Suprapubic skin (tissue), 4 donors: Measurements from ENCODE around the gene SPRED3. TPM values are rescaled to one million over a fixed set of nuclear protein-coding genes. Genes with fewer than 3 reads are reported as not detected.
"Not testable (repeated sequence)": the region's sequence is repeated elsewhere in the genome, so short reads cannot be mapped to it uniquely, and the experiment has no call there.

ENCODE experiments used
- DNase-seq, 2 donors: peaks; one replicate each; pipeline ENCODE4 v3.0.0-alpha.2; 2019; ENCODE audit warnings: low spot score in 2 of 2
- H3K27ac ChIP-seq: fragments of 200-600 bp; sonication (generic); one replicate; pipeline ENCODE4 v1.5.1; 2019
- H3K27me3 ChIP-seq: fragments of 200-600 bp; sonication (generic); one replicate; pipeline ENCODE4 v1.5.1; 2019
- H3K36me3 ChIP-seq: fragments of 200-600 bp; sonication (generic); one replicate; pipeline ENCODE4 v1.5.1; 2019
- H3K4me1 ChIP-seq: fragments of 200-600 bp; sonication (generic); one replicate; pipeline ENCODE4 v1.5.1; 2019
- H3K4me3 ChIP-seq: fragments of 200-600 bp; sonication (generic); one replicate; pipeline ENCODE4 v1.5.1; 2019; ENCODE audit warnings: mild to moderate bottlenecking
- H3K9me3 ChIP-seq: fragments of 200-600 bp; sonication (generic); one replicate; pipeline ENCODE4 v1.5.1; 2019
- EP300 ChIP-seq: sonication (generic); formaldehyde crosslinking; IDR thresholded peaks from one replicate; pipeline ENCODE4 v1.6.1; 2017; ENCODE audit warnings: antibody characterized with exemption
- POLR2A ChIP-seq, 2 donors: fragments of 450-650 bp; IDR thresholded peaks; one replicate each; pipeline ENCODE4 v1.6.1; 2017; ENCODE audit warnings: antibody characterized with exemption in 2 of 2, mild to moderate bottlenecking in 2 of 2, moderate library complexity in 2 of 2
- POLR2AphosphoS5 ChIP-seq, 3 donors: sonication (generic); formaldehyde crosslinking; IDR thresholded peaks; one replicate each; pipeline ENCODE4 v1.6.1; 2017; ENCODE audit warnings: antibody characterized with exemption in 3 of 3
- WGBS: methylation state at CpG from one replicate; pipeline ENCODE4 v1.1.5; 2018; 5-methylcytosine and 5-hydroxymethylcytosine counted together
- total RNA-seq, 4 donors: library from RNA; depleted of rRNA; stranded (reverse); fragments of >200 nt; gene quantifications; one replicate each; pipeline ENCODE4 v1.1.0, GENCODE V29; 2016
- TF ChIP-seq, protein P1 (sequence below), 2 donors: fragments of 200-600 bp in 1 of 2; fragments of 450-650 bp in 1 of 2; sonication (generic) in 1 of 2; IDR thresholded peaks; one replicate each; pipeline ENCODE4 v1.5.1; 2016 to 2019; ENCODE audit warnings: antibody characterized with exemption in 2 of 2, mild to moderate bottlenecking in 1 of 2, moderate library complexity in 1 of 2

Gene SPRED3, protein sequence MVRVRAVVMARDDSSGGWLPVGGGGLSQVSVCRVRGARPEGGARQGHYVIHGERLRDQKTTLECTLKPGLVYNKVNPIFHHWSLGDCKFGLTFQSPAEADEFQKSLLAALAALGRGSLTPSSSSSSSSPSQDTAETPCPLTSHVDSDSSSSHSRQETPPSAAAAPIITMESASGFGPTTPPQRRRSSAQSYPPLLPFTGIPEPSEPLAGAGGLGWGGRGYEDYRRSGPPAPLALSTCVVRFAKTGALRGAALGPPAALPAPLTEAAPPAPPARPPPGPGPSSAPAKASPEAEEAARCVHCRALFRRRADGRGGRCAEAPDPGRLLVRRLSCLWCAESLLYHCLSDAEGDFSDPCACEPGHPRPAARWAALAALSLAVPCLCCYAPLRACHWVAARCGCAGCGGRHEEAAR
- 1 to 10 TPM in 2 of 4 donors, under 1 TPM in 2; 0.44 to 3.5 (median 1.2) TPM for total RNA-seq

DNA sequence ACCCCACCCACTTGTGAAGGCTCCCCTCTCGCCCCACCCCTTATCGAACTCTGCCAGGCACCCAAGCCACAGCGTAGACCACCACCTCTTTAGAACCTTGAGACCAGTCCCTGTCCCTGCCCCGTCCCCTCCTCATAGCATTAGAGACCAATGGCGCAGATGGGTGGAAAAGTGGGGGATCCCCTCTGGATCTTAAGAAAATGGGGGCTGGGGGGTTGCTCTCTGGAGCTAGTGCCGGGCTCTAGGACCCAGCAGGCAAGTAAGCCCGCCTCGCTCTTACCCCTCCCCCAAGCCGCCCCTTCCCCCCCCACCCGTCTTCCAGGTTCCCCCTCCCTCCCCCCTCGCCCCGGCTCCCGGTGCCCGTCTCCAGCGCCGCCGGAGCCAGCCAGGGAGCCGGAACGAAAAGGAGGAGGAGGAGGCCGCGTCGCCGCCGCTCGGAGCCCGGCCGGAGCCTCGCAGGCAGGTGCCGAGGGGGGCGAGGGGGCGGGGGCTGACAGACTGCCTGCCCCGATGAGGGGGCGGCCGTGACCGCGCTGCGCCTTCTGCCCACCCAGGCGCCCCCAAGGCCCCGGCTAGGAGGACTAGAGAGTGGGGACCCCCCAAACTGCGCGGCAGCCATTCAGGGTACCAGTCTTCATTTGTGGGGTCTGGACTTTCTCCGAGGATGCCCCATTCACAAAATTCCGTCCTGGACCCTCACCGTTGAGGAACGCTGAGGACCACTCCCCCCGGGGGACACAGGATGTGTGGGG is at the start of gene SPRED3:
Gene SPRED3, plus strand, starts transcription at position 349 of the 752 bp plus-strand sequence. CDS start 1,606 bp downstream, outside the sequence.
- peak within 1 kb of the TSS; percentile 55 for H3K27ac ChIP-seq
- peaks cover 10% of the 10 kb centered on the region for H3K36me3 ChIP-seq
- peaks cover 45% of the 10 kb centered on the region for H3K4me1 ChIP-seq
- H3K9me3 ChIP-seq: no peaks in the 10 kb centered on the region
- 0% methylated on average over 6 of the region's 46 CpGs for WGBS
- H3K4me3 ChIP-seq: peak within 1 kb of the TSS; percentile 55
- H3K27me3 ChIP-seq: no peaks in the 10 kb centered on the region
- TF ChIP-seq POLR2AphosphoS5 (IDR thresholded peaks at IDR 0.05) (no peak), POLR2A (IDR thresholded peaks at IDR 0.05) (no peak), EP300 (no peak)
- TF ChIP-seq, protein P1, sequence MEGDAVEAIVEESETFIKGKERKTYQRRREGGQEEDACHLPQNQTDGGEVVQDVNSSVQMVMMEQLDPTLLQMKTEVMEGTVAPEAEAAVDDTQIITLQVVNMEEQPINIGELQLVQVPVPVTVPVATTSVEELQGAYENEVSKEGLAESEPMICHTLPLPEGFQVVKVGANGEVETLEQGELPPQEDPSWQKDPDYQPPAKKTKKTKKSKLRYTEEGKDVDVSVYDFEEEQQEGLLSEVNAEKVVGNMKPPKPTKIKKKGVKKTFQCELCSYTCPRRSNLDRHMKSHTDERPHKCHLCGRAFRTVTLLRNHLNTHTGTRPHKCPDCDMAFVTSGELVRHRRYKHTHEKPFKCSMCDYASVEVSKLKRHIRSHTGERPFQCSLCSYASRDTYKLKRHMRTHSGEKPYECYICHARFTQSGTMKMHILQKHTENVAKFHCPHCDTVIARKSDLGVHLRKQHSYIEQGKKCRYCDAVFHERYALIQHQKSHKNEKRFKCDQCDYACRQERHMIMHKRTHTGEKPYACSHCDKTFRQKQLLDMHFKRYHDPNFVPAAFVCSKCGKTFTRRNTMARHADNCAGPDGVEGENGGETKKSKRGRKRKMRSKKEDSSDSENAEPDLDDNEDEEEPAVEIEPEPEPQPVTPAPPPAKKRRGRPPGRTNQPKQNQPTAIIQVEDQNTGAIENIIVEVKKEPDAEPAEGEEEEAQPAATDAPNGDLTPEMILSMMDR (IDR thresholded peaks at IDR 0.05): no peak
- no peak for DNase-seq

DNA sequence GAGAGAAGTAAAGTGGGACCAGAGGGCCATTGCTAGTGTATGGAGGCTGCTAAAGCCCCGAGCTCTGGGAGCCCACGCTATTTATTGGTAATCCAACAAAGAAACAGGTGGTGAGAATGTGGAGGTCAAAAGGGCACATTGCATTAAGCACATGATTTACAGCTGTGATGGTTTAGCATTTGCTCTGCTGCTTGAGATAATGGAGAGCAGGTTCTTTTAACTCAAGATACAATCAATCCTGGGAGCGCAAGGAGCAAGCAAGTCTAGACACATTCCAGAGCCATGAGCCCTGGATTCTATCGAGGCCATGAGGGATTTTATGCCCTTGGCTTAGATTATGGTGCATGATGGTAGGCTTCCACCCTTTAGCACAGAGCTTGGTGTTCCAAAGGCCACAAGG is 49.5 kb upstream of the SPRED3 start:
- not testable (repeated sequence) for H3K27me3 ChIP-seq, H3K36me3 ChIP-seq, H3K27ac ChIP-seq, H3K4me3 ChIP-seq, H3K9me3 ChIP-seq, DNase-seq
- WGBS: 37% methylated on average over 4 of the region's 4 CpGs
- peaks cover 29% of the 10 kb centered on the region for H3K4me1 ChIP-seq

DNA sequence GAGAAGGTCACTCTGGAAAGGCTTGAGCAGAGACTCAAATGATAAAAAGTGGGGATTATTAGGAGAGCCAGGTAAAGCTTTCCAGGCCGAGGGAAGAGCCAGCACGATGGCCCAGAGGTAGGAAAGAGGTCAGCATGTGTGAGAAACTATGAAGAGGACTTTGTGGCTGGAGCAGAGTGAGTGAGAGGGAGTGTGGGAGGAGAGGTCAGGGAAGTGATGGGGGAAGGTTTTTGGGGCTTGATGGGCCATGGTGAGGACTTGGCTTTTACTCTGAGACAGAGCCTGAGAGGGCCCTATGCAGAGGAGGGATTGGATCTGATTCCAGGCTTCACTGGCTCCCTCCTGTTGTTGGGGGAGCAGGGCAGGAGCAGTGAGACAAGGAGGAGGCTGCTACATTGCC is 47.6 kb upstream of the SPRED3 start:
- Histone ChIP-seq H3K36me3 (peaks cover 16% of the 10 kb centered on the region), H3K4me3 (no peak overlapping the region), H3K9me3 (no peaks in the 10 kb centered on the region), H3K27me3 (no peaks in the 10 kb centered on the region), H3K27ac (no peak overlapping the region), H3K4me1 (peaks cover 25% of the 10 kb centered on the region)
- no peak for DNase-seq
- TF ChIP-seq POLR2A (IDR thresholded peaks at IDR 0.05) (no peak), EP300 (no peak), POLR2AphosphoS5 (IDR thresholded peaks at IDR 0.05) (no peak)
- TF ChIP-seq, protein P1 (IDR thresholded peaks at IDR 0.05): no peak
- 87% methylated on average over 2 of the region's 2 CpGs for WGBS

DNA sequence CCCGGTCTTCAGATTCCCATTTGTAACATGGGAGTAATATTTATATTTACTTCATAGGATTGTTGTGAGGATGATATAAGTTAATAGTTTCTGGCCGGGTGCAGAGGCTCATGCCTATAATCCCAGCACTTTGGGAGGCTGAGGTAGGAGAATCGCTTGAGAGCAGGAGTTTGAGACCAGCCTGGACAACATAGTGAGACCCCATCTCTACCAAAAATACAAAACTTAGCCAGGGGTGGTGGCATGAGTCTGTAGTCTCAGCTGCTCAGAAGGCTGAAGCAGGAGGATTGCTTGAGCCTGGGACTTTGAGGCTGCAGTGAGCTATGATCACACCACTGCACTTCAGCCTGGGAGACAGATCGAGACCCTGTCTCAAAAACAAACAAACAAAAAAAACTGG is 41.7 kb upstream of the SPRED3 start:
- TF ChIP-seq, protein P1 (IDR thresholded peaks at IDR 0.05): no peak
- TF ChIP-seq EP300: no peak
- no peak overlapping the region for H3K27ac ChIP-seq
- H3K27me3 ChIP-seq: no peaks in the 10 kb centered on the region
- DNase-seq: no peak
- H3K4me1 ChIP-seq: no peaks in the 10 kb centered on the region
- no peaks in the 10 kb centered on the region for H3K9me3 ChIP-seq
- 78% methylated on average over 4 of the region's 4 CpGs for WGBS
- no peak overlapping the region for H3K4me3 ChIP-seq
- H3K36me3 ChIP-seq: peaks cover 13% of the 10 kb centered on the region

DNA sequence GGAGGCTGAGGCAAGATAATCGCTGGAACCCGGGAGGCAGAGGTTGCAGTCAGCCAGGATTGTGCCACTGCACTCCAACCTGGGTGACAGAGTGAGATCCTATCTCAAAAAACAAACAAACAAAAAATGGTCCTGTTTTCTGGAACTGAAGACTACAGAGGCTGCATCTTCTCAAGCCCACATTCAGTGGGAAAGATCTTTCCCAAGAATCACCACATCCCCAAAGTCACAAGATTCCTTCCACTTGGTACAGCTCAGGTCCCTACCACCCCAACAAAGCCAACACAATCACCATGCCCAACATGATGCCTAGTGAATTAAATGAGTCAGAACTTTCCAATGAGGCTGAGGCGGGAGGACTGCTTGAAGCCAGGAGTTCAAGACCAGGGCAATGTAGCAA is 37.6 kb upstream of the SPRED3 start:
- TF ChIP-seq EP300 (no peak), POLR2A (IDR thresholded peaks at IDR 0.05) (no peak), POLR2AphosphoS5 (IDR thresholded peaks at IDR 0.05) (no peak)
- TF ChIP-seq, protein P1 (IDR thresholded peaks at IDR 0.05): no peak

More for the DNA sequence above, 37.6 kb upstream of the SPRED3 start:
- H3K36me3 ChIP-seq: no peaks in the 10 kb centered on the region
- no peak overlapping the region for H3K4me3 ChIP-seq
- H3K27ac ChIP-seq: no peak overlapping the region
- WGBS: 90% methylated on average over 3 of the region's 3 CpGs
- H3K27me3 ChIP-seq: no peaks in the 10 kb centered on the region
- DNase-seq: no peak
- H3K9me3 ChIP-seq: no peaks in the 10 kb centered on the region
- no peaks in the 10 kb centered on the region for H3K4me1 ChIP-seq
